Heart right ventricle (tissue), 16 donors: ENCODE data around the gene OR2AT4. TPM values are rescaled to one million over a fixed set of nuclear protein-coding genes. Genes with fewer than 3 reads are reported as not detected.

Source experiments
- ATAC-seq, 8 donors: fragments of 200-7000 bp; cut with Tn5 transposase; one replicate each; pipeline ENCODE4 v1.9.1; 2020; ENCODE audit warnings: mild to moderate bottlenecking in 8 of 8, moderate library complexity in 8 of 8, moderate number of reproducible peaks in 1 of 8
- DNase-seq, 2 donors: peaks; one replicate each; pipeline ENCODE4 v3.0.0-alpha.2; 2020
- H3K27ac ChIP-seq, 10 donors: fragments of 200-600 bp; sonication (generic) in 2 of 10; one replicate each; pipeline versions ENCODE4 v1.5.0 to v1.8.0; 2020 to 2022; ENCODE audit warnings: mild to moderate bottlenecking in 3 of 10
- H3K27me3 ChIP-seq, 7 donors: fragments of 200-600 bp; one replicate each; pipeline ENCODE4 v1.8.0; 2021 to 2022; ENCODE audit warnings: mild to moderate bottlenecking in 2 of 7
- H3K36me3 ChIP-seq, 9 donors: fragments of 200-600 bp; sonication (generic) in 1 of 9; one replicate each; pipeline versions ENCODE4 v1.5.0 to v1.8.0; 2020 to 2022; ENCODE audit warnings: mild to moderate bottlenecking in 2 of 9
- H3K4me1 ChIP-seq, 9 donors: fragments of 200-600 bp; sonication (generic) in 1 of 9; one replicate each; pipeline versions ENCODE4 v1.5.0 to v1.8.0; 2020 to 2022; ENCODE audit warnings: mild to moderate bottlenecking in 4 of 9
- H3K4me3 ChIP-seq, 10 donors: fragments of 200-600 bp; sonication (generic) in 2 of 10; one replicate each; pipeline versions ENCODE4 v1.5.0 to v1.8.0; 2020 to 2022; ENCODE audit warnings: mild to moderate bottlenecking in 7 of 10, moderate library complexity in 2 of 10
- H3K9me3 ChIP-seq, 11 donors: fragments of 200-600 bp in 10 of 11; sonication (generic) in 2 of 11; one replicate each; pipeline versions ENCODE4 v1.5.0 to v1.8.0; 2013 to 2022; ENCODE audit warnings: mild to moderate bottlenecking in 2 of 11, control low read depth in 1 of 11, moderate library complexity in 1 of 11
- WGBS, 2 donors: extraction: QIAGEN DNeasy Blood & Tissue Kit; methylation state at CpG; one replicate each; pipeline ENCODE4 v1.1.7; 2013; ENCODE audit warnings: inconsistent platforms in 1 of 2; 5-methylcytosine and 5-hydroxymethylcytosine counted together
- intact Hi-C, 10 donors: fragments of 100-400 bp; cut with DNase I; formaldehyde crosslinking; loops; one replicate each; pipeline versions ENCODE4 v1.11.1 to v1.14.2; 2022
- long read RNA-seq, 3 donors: library from polyadenylated mRNA; unstranded; transcript quantifications; one replicate each; pipeline ENCODE4 v2.0.0, GENCODE V29; 2020 to 2021
- polyA plus RNA-seq, 2 donors: library from polyadenylated mRNA; stranded (reverse); fragments of 200-250 nt; gene quantifications; one replicate each; pipeline ENCODE4 v1.2.3, GENCODE V29; 2013
- total RNA-seq, 10 donors: library from RNA; stranded (reverse); fragmentation: NEBNext Ultra II Directional in 3 of 10; extraction: Animal tissue kit (Norgen Biotek cat#: 25700) in 3 of 10; gene quantifications; one replicate each; pipeline versions ENCODE4 v1.2.1 to v1.2.4, GENCODE V29; 2021 to 2023
- TF ChIP-seq, protein P1 (sequence below), 9 donors: fragments of 200-600 bp; sonication (generic) in 2 of 9; IDR thresholded peaks; one replicate each; pipeline versions ENCODE4 v1.5.0 to v1.8.0; 2021 to 2022; ENCODE audit warnings: antibody characterized with exemption in 9 of 9, mild to moderate bottlenecking in 5 of 9, moderate library complexity in 1 of 9
- donor health status: Arrhythmogenic right ventricular cardiomyopathy.
- donor health status: ischemic (EF 13 %, LVEDD 7.1; RV severe dilation, severe dysfunction).
- donor health status: healthy with polysubstance abuse.
- donor health status: DM: no; HTN: yes; CAD: no.
- donor health status: DM: no; HTN: no; CAD: no.
- donor health status: ischemic (EF 25% LVEDD 6.9; RV normal size, moderate dysfunction).
- donor health status: ischemic (EF 25% LVEDD 5.7; RV mildly dilated, moderate dysfunction).
- donor health status: healthy.
- donor health status: DM: yes; HTN: yes; CAD: no.
- donor health status: Ischemic cardiomyopathy.
- donor health status: ischemic (EF 35%, LVEDD 5.7; RV mildly dilated, moderate dysfunction).
- donor health status: nonischemic (EF 11% LVEDD 7.7; RV severe dilation, severe dysfunction).
- donor health status: DM: yes; HTN: yes; CAD: no.
- donor health status: PGD.
- donor health status: ischemic (EF 29% LVEDD 5.4; RV normal size, mild dysfunction).
- donor health status: nonischemic (EF 23%, LVEDD 6.1; RV moderate dilation, normal function).

Gene OR2AT4
- total RNA-seq (not detected), polyA plus RNA-seq (not detected)
- long read RNA-seq, donor 1, result 0 reads
- long read RNA-seq, donor 2, result 0 reads
- long read RNA-seq, donor 3, result 0 reads

DNA sequence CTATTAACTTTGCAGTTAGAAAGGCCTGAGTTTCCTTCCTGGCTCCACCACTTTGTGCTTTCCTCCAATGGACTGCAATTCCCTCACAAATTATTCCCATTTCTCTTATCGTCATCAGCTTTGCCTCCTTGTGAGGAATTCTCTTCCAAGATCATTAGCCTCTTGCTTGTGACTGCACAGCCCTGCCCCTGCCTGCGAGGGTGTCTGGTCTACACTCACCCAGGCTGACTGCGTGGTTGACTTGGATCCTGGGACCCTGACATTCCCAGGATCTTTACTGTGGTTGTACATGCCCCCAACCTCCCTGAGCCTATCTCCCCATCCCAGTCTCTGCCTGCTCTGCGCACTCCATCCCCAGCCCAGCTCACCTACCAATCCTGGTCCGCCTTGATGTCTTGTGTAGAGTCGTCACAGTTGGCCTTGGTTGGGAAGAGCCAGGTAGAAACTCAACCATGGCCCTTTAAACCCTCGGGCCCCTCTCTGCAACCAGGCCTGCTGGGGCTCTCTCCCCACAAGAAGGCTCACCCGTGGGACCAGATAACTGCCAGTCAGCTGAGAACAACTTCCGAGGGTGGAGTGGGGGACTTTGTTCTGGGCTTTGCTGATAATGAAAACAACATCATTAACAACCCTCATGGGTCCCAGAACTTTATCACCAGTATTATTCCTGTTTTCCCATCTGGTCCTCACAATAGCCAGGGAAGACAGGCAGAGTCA is at the start of gene OR2AT4:
OR2AT4 (minus strand) TSS at position 421 of the 717 bp plus-strand sequence.
- no peak within 1 kb of the TSS for H3K4me3 ChIP-seq
- no peak for ATAC-seq
- intact Hi-C loops, result no loop called here
- peaks cover 0 to 7% (median under 1%) of the 10 kb centered on the region in 11 donors for H3K9me3 ChIP-seq
- no peaks in the 10 kb centered on the region for H3K4me1 ChIP-seq
- H3K36me3 ChIP-seq, result no peaks in the 10 kb centered on the region
- H3K27me3 ChIP-seq, result peaks cover 0 to 57% (median 16%) of the 10 kb centered on the region in 7 donors
- TF ChIP-seq, protein P1, sequence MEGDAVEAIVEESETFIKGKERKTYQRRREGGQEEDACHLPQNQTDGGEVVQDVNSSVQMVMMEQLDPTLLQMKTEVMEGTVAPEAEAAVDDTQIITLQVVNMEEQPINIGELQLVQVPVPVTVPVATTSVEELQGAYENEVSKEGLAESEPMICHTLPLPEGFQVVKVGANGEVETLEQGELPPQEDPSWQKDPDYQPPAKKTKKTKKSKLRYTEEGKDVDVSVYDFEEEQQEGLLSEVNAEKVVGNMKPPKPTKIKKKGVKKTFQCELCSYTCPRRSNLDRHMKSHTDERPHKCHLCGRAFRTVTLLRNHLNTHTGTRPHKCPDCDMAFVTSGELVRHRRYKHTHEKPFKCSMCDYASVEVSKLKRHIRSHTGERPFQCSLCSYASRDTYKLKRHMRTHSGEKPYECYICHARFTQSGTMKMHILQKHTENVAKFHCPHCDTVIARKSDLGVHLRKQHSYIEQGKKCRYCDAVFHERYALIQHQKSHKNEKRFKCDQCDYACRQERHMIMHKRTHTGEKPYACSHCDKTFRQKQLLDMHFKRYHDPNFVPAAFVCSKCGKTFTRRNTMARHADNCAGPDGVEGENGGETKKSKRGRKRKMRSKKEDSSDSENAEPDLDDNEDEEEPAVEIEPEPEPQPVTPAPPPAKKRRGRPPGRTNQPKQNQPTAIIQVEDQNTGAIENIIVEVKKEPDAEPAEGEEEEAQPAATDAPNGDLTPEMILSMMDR (IDR thresholded peaks at IDR 0.05), result no peak
- WGBS, 2 donors, result 75 to 78% methylated on average over 9 of the region's 9 CpGs
- no peak within 1 kb of the TSS for H3K27ac ChIP-seq
- DNase-seq, result no peak

DNA sequence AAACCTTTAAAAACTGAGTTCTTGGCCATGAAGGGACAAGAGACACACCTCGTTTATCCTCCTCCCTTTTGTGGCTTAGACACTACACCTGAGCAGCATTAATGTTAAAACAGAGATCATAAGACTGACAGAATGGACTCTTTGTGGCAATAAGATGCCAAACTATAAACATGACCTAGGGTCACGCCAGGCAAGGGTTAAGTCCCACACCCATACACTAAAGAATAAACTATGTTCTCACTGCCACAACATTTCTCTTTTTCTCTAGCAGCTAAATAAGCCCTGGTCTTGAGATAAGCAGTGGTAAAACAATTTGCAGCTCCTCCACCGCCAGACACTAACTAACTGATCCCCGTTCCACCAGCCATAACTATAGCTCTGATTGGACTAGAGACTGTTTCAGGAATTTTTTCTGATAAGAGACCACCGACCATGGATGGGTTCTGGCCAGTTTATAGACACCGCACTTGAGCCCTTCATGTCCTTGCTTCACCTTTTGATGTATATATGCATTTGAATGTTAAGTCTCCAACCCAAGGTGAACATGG is 49.4 kb upstream of the OR2AT4 start:
- WGBS, 2 donors, result 56 to 59% methylated on average over 6 of the region's 6 CpGs
- Histone ChIP-seq H3K36me3 (no peaks in the 10 kb centered on the region), H3K27me3 (no peaks in the 10 kb centered on the region), H3K4me3 (no peak overlapping the region), H3K9me3 (no peaks in the 10 kb centered on the region), H3K27ac (no peak overlapping the region), H3K4me1 (peaks cover 3 to 86% (median 33%) of the 10 kb centered on the region in 9 donors)
- TF ChIP-seq, protein P1 (IDR thresholded peaks at IDR 0.05), result no peak
- DNase-seq (no peak), ATAC-seq (no peak)
- intact Hi-C loops, result loop anchor here in 2 of 10 donors (2.0 to 10.0 kb wide), 2 partner anchors 59 to 121 kb away; no protein-coding TSS in a partner anchor

- TF ChIP-seq, protein P1 (IDR thresholded peaks at IDR 0.05), result no peak
Observed at GRCh38 chr11:75145196-75145971, 48.7 kb upstream of the OR2AT4 start.

DNA sequence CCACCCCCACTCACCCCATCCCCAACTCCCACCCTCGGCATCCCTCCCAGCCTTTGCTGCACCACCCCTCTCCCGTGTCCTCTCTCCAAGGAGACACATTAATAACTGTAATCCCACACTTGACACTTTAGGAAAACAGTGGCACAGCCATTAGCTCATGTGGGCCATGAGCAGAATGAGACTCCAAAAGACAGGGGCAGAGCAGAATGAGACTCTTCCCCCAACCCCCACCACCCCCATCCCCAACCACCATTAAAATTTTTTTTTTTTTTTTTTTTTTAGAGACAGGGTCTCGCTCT is 48.0 kb upstream of the OR2AT4 start:
- no peak for ATAC-seq
- H3K27me3 ChIP-seq, result peaks cover 0 to 5% (median 0%) of the 10 kb centered on the region in 7 donors
- WGBS, 2 donors, result 40 to 44% methylated on average over 3 of the region's 3 CpGs

More at GRCh38 chr11:75145196-75145971, 48.7 kb upstream of the OR2AT4 start:
- no peaks in the 10 kb centered on the region for H3K27me3 ChIP-seq
- 74 to 89% methylated on average over 9 of the region's 9 CpGs for whole genome bisulfite sequencing, 2 donors
- no peak overlapping the region for H3K4me3 ChIP-seq
- H3K9me3 ChIP-seq, result no peaks in the 10 kb centered on the region
- peaks cover 3 to 83% (median 30%) of the 10 kb centered on the region in 9 donors for H3K4me1 ChIP-seq
- ATAC-seq (no peak), DNase-seq (no peak)
- intact Hi-C loops, result loop anchor here in 2 of 10 donors (2.0 to 10.0 kb wide), 2 partner anchors 59 to 121 kb away; no protein-coding TSS in a partner anchor
- H3K36me3 ChIP-seq, result no peaks in the 10 kb centered on the region
- H3K27ac ChIP-seq, result no peak overlapping the region

More for the DNA sequence above, 48.0 kb upstream of the OR2AT4 start:
- H3K27ac ChIP-seq, result no peak overlapping the region
- no peak overlapping the region for H3K4me3 ChIP-seq
- peaks cover 3 to 77% (median 27%) of the 10 kb centered on the region in 9 donors for H3K4me1 ChIP-seq
- no peaks in the 10 kb centered on the region for H3K36me3 ChIP-seq
- intact Hi-C loops, result loop anchor here in 9 of 10 donors (1.0 to 10.0 kb wide), 6 partner anchors 60 to 122 kb away; partner anchors contain the start of gene TPBGL (in 1 of the 9)
- TF ChIP-seq, protein P1 (IDR thresholded peaks at IDR 0.05), result no peak
- no peak for DNase-seq
- no peaks in the 10 kb centered on the region for H3K9me3 ChIP-seq
